HG03064 (cell line): ENCODE data around the gene MAPT.

Experiments used
- ATAC-seq: cut with Tn5 transposase; IDR thresholded peaks from one replicate; pipeline ENCODE4 v1.9.1; 2021; ENCODE audit warnings: low read depth; ENCODE audit not compliant: unreplicated experiment

The MAPT gene

DNA sequence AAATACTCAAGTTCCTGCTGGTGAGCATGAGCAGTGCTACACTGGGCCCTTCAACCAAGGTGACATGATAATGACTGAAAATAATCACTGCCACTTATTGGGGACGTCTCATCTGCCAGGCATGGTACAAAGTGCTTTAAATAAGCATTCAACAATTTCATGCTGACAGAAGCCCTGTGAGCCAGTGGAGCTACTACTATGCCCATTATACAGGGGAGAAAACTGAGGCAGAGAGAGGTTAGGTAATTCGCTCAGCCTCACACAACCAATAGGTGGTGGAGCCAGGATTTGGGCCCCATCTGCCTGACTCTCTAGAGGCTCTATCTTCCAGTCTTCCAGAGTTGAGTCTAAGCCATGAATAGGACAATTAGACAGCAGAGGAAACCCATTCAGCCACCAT lies 74.4 kb downstream of the MAPT start:
- no peak for ATAC-seq

DNA sequence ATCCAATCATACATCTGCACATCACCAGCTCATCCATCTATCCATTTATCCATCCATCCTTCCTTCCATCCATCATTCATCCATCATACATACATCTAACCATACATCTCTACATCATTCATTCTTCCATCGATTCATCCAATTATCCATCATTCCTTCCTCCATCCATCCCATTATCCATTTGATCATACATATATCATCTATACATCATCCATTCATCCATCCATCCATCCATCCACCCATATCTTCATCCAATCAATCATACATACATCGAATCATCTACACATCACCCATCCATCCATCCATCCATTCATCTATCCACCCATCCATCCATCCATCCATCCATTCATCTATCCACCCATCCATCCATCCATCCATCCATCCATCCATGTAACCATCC lies 75.4 kb downstream of the MAPT start:
- ATAC-seq = no peak

DNA sequence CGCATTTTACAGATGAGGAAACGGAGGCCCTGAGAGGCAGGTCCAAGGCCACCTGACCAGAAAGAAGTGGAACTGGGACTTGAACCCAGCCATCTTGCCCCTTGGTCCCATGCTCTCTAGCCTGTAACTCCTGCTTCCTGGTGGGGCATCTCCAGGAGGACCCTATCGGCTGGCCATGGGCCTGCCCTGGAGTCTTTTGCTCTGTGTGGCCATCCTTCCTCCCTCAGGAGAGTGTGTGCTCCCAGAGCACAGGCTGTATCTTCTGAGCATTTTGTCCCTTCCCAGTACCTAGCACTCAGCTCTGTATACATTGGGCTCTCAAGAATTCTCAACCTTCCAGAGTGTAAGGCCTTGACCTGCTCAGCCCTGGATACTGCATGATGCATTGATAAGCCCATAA lies 76.3 kb downstream of the MAPT start:
- no peak for ATAC-seq

DNA sequence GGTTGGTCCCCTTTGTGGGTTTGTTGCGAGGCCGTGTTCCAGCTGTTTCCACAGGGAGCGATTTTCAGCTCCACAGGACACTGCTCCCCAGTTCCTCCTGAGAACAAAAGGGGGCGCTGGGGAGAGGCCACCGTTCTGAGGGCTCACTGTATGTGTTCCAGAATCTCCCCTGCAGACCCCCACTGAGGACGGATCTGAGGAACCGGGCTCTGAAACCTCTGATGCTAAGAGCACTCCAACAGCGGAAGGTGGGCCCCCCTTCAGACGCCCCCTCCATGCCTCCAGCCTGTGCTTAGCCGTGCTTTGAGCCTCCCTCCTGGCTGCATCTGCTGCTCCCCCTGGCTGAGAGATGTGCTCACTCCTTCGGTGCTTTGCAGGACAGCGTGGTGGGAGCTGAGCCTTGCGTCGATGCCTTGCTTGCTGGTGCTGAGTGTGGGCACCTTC lies 77.4 kb downstream of the MAPT start:
- no peak for ATAC-seq

DNA sequence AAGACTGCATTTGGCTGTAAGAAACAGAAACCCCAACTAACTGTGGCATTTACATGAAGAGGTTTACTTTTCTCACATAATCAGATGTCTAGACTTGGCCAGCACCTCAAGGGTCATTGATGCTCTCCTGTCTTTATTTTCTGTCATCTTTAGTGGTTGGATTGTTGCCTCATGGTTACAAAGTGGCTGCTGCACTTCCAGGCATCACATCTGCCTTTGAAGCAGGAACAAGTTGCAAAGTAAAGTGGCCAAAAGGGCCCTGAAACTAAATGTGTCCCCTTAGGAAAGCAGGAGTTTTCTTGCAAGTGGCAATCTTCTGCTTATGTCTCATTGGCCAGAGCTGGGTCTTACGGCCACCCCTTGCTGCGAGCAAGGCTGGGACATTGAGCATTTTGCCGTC lies 78.2 kb downstream of the MAPT start:
- no peak for ATAC-seq

DNA sequence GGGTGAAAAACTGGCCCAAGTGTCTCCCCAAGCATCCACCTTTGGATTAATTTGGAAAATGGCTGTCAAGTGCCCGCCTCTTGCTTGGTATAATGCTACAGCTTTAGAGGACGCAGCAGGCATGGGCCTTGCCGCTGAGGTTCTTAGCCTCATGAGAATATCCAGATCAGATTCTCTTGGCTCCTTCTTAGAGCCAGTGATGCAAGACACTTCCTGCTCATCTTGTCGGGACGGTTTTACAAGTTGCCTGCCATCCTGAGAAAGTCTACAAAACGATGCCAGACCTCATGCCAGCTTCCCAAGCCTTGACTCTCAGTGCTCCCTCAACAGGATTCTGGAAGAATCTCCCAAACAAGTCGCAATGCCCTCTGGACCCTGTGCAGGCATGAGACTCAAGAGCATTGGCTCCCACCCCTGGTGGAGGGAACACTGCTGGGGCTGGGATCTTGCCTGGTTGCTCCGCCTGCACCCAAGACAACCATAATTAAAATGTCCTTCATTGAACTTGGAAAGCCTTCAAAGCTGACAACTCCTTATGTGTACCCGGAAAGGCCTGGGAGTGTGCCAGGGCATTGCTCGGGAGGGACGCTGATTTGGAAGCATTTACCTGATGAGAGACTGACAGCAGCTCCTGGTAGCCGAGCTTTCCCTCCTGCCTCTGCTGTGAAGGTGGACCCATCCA lies 78.9 kb downstream of the MAPT start:
- no peak for ATAC-seq

DNA sequence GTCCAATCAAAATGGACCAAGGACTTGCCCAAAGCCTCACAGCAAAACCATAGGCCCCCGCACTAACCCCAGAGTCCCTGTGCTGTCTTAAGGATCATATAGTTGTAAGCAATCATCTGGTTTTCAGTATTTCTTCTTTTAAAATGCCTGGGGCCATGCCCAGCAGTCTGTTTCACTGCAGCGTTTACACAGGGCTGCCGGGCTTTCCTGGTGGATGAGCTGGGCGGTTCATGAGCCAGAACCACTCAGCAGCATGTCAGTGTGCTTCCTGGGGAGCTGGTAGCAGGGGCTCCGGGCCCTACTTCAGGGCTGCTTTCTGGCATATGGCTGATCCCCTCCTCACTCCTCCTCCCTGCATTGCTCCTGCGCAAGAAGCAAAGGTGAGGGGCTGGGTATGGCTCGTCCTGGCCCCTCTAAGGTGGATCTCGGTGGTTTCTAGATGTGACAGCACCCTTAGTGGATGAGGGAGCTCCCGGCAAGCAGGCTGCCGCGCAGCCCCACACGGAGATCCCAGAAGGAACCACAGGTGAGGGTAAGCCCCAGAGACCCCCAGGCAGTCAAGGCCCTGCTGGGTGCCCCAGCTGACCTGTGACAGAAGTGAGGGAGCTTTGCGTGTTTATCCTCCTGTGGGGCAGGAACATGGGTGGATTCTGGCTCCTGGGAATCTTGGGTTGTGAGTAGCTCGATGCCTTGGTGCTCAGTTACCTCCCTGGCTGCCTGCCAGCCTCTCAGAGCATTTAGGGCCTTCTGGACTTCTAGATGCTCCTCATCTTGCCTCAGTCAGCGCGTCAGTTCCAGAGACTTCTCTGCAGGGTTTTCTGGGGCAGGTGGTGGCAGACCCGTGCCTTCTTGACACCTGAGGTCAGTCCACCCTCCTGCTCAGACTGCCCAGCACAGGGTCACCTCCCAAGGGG lies 79.8 kb downstream of the MAPT start:
- ATAC-seq = no peak

DNA sequence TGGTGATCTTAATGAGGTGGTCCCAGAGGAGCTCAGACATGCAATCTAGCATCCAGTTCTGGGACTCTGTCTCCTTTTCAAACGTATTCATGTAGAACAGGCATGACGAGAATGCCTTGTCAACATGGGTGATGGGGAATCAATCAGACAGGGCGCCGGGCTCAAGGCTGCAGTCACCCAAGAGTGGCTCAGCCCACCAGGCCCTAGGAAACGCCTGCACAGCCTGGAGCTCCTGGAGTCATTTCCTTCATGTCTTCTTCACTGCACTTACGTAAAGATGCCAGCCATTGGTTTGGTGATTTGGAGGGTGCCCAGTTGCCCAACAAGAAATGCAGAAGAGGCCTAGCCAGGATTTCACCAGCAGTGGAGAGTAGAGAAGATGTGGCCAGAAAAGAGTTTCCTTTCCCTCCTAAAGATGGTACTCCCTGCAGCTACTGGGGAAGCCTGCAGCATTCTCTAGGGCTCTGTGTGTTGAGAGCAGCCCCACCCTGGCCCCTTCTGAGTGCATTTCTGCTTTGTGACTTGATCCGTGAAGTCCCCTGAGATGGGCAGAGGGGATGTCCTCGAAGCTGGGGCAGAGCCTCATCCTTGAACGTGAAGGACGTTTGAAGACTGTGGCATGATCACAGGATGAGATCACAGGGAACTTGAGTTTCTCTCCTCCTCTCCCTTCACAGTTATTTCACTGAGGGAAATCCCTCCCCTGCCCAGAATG lies 80.7 kb downstream of the MAPT start:
- no peak for ATAC-seq

DNA sequence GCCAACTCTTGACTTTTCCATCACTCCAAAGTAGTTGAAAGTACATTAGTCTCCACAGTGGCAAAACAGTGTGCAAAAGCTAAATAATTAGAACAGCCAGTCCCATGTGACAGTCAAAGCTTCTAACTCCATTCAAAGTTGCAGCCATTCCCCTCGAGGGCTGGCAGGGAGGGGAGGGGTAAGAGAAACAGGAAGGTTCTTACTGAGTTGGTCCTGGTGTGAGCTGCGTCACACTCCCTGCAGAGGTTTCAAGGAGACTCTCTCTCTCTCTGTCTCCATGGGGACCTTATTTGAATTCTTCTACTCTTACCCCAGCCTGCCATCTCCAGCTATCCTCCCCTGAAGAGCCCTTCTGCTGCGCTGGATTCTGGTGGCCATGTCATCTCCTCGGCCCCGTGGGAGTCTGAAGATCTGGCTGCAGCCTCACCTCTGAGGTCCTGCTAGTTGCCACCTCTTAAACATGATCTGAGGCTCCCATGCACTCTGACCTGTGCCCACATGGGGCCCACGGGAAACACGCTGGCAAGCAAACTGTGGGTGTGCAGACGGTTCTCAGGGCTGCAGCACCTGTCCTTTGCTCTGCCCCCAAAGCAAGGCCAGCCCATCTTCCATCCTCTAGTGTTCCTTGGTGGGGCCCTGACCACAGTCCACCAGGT lies 81.4 kb downstream of the MAPT start:
- ATAC-seq = no peak

DNA sequence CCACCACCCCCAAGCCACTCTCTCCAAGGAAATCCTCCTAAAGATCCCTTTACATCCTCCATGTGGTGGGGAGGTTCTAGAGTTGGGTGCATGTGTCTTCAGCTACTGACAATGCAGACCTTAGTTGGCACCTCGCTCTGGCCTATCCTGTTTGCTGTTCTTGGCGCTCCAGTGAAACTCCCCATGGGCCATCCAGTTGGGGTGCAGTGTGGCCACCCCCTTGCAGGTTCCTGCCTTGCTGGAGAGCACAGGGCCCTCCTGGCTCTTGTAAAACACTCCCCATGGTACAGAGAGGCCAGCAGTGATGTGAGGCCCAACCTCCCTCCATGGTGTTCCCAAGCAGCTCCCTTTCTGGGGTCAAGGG lies 82.0 kb downstream of the MAPT start:
- ATAC-seq = no peak

DNA sequence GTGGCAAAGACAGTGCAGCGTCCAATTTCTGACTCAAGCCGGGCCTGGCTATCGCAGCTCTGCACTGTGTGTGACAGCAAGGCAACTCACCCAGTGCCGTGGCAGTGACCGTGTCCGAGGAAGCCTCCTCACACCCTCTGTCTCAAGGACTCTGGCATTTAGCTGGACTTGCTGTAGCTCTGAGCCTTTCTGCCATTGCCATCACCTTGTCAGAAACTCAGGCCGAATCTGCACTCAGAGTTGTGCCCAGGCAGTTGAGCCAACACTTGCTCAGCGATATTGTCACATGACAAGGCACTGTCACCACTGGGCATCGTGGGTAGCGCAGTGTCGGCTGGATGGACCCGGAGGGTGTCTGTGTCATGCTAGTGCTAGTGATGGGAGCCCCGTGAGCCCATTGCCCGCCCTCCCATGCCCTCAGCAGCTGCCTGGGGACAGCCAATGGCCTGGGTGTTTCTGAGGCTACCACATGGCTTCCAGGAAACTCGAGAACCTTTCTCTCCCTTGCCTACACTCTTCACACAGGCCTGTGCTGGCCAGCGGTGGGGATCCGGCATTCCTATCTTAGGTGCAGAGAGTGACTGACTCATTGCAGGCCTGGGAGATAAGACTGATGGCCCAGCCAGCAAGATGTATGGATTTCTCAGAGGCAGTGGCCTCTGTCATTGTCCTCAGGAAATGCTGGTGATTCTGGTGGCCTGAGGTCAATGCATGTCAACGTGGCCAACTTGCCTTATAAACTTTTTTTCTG lies 82.6 kb downstream of the MAPT start:
- no peak for ATAC-seq

DNA sequence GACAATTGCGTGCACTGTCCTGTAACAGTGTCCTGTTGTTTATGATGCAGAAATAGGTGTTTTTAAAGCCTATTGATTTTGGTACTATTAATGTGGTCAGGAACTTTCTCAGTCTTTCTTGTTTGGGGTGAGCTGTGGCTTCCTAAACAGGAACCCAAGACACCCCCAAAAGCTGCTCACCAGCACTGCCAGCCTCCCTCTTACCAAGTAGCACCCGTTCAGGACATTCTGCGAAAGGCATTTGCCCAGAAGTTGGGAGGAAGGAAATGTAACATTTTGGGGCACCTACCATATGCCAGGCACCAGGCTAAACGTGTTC lies 83.1 kb downstream of the MAPT start:
- no peak for ATAC-seq

DNA sequence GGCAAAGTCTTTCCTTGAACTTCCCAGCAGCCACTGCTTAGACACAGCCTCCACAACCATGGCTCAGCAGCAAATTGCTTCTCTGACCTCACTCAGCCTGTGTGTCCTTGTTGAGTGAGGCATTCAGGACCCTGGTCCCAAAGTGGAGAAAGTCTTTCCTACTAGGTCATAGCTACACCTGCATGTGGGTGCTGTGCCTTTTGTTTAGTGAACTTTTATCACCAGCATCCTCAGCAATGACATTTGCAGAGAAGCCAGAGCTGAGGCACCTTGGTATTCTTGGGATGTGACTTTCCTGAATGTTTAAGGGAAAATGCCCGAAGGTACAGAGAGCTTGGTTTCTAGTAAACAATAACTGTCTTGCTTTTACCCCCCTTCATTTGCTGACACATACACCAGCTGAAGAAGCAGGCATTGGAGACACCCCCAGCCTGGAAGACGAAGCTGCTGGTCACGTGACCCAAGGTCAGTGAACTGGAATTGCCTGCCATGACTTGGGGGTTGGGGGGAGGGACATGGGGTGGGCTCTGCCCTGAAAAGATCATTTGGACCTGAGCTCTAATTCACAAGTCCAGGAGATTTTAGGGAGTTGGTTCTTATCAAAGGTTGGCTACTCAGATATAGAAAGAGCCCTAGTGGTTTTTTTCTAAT lies 83.7 kb downstream of the MAPT start:
- no peak for ATAC-seq

DNA sequence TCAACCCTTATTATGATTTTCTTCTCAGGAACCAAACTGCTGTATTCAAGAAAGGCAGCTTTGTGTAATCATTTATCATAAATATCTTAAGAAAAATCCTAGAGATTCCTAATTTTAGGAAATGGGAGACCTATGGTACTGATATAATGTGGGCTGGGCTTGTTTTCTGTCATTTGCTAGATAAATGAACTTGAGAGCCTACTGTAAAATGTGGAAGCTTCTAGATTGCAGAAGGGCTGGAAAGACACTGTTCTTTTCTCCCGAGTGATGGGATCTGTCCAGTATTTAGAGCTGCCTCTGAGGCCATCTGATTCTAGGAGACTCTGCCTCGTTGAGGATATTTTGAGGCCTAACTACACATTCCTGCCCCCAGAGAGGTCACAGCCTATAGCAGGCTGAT lies 84.8 kb downstream of the MAPT start:
- no peak for ATAC-seq

DNA sequence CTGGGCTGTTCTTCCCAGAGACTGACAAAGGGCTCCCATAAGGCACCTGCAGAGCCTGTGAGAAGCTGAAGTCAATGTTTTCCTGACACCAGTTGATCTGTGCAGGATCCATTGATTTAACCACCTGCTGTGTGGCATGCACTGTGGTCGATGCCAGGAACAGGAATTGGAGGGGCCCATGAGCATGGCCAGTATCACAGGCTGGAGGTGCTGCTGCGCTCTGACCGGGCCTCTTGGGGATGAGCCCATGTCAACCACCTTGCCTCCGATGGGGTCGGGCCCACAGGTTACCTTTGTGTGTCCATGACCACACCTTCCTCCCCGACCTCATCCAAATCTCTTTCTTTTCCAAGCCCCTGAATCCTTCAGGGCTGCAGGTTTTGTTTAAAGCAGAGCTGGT lies 86.5 kb downstream of the MAPT start:
- ATAC-seq = no peak

DNA sequence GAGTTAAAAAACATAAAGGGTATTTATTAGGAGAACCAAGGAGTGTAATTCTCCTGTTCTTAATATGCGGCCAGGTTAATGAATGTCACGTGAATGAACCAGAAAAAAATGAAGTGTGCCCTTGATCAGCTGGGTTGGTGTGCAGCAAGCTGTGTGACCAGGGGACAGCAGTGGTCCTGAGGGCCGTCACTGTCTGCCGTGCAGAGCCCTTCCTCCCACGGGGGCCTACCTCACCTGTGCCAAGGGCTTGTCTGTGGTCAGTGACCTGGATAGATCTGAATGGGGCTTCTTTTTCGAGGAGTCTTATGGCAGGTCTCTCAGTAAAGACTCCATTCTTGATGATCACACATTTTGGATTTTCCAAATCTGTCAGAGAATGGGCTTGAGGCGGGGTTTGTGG lies 87.0 kb downstream of the MAPT start:
- no peak for ATAC-seq

DNA sequence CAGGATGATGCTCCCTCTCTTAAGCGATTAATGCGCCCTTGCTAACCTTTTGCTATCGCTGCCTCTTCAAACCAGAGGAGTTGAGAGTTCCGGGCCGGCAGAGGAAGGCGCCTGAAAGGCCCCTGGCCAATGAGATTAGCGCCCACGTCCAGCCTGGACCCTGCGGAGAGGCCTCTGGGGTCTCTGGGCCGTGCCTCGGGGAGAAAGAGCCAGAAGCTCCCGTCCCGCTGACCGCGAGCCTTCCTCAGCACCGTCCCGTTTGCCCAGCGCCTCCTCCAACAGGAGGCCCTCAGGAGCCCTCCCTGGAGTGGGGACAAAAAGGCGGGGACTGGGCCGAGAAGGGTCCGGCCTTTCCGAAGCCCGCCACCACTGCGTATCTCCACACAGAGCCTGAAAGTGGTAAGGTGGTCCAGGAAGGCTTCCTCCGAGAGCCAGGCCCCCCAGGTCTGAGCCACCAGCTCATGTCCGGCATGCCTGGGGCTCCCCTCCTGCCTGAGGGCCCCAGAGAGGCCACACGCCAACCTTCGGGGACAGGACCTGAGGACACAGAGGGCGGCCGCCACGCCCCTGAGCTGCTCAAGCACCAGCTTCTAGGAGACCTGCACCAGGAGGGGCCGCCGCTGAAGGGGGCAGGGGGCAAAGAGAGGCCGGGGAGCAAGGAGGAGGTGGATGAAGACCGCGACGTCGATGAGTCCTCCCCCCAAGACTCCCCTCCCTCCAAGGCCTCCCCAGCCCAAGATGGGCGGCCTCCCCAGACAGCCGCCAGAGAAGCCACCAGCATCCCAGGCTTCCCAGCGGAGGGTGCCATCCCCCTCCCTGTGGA lies 88.6 kb downstream of the MAPT start:
- ATAC-seq = no peak

DNA sequence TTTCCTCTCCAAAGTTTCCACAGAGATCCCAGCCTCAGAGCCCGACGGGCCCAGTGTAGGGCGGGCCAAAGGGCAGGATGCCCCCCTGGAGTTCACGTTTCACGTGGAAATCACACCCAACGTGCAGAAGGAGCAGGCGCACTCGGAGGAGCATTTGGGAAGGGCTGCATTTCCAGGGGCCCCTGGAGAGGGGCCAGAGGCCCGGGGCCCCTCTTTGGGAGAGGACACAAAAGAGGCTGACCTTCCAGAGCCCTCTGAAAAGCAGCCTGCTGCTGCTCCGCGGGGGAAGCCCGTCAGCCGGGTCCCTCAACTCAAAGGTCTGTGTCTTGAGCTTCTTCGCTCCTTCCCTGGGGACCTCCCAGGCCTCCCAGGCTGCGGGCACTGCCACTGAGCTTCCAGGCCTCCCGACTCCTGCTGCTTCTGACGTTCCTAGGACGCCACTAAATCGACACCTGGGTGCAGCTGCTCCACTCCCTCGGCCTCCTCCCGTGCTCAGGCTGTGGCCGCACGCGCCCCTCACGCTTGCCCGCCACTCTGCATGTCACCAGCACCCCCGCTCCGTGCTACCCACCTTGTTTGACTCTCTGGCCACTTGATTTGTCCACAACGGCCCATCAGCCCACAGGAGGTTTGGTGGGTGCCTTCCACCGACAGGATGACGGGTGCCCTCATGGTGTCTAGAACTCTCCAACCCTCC lies 89.4 kb downstream of the MAPT start:
- no peak for ATAC-seq

DNA sequence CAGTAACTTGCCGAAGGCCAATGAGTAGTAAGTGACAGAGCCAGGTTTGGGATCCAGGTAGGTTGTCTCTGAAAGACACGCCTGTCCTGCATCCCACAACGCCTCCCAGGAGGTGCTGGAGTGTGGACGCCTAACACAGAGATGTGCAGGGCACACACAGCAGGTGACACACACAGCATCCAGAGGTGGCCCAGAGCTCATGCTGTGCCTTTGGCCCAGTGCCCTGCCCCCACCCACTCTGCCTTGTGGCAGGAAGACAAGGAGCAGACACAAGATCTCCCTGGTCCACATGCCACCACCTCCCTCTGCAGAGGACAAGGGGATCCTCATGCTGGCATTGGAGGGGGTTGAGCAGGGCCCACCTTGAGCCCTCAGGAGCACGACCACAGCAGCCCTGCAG lies 90.0 kb downstream of the MAPT start:
- ATAC-seq = no peak
